Astrocyte of the cerebellum (primary cell): Measurements from ENCODE around the gene SMYD3.

Experiments used
- DNase-seq: peaks from one replicate; pipeline ENCODE4 v3.0.0-alpha.2; 2011; ENCODE audit warnings: low read depth
- H3K4me3 ChIP-seq: 2 replicates; pipeline ENCODE4 v1.5.1; 2011; ENCODE audit warnings: mild to moderate bottlenecking, low read depth, low read length, moderate library complexity
- in situ Hi-C: cut with HindIII; loops from 2 replicates; pipeline ENCODE4 v1.10.0; 2017; ENCODE audit warnings: low sequenced_read_pairs
- TF ChIP-seq, protein P1 (sequence below): IDR thresholded peaks from 2 replicates; pipeline ENCODE4 v1.5.1; 2012; ENCODE audit warnings: low read length, low read depth, moderate library complexity, mild to moderate bottlenecking; ENCODE audit errors: missing control alignments

Gene SMYD3

DNA sequence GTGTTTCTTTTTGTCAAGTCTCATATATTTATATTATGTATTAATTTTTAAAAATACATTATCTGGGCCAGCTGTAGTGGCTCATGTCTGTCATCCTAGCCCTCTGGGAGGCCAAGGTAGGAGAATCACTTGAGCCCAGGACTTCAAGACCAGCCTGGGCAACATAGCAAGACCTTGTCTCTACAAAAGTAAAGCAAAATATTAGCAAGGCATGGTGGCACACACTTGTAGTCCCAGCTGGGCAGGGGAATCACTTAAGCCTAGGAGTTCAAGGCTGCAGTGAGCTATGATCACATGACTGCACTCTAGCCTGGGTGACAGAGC lies 189.1 kb downstream of the SMYD3 start:
- DNase-seq = no peak
- TF ChIP-seq, protein P1, sequence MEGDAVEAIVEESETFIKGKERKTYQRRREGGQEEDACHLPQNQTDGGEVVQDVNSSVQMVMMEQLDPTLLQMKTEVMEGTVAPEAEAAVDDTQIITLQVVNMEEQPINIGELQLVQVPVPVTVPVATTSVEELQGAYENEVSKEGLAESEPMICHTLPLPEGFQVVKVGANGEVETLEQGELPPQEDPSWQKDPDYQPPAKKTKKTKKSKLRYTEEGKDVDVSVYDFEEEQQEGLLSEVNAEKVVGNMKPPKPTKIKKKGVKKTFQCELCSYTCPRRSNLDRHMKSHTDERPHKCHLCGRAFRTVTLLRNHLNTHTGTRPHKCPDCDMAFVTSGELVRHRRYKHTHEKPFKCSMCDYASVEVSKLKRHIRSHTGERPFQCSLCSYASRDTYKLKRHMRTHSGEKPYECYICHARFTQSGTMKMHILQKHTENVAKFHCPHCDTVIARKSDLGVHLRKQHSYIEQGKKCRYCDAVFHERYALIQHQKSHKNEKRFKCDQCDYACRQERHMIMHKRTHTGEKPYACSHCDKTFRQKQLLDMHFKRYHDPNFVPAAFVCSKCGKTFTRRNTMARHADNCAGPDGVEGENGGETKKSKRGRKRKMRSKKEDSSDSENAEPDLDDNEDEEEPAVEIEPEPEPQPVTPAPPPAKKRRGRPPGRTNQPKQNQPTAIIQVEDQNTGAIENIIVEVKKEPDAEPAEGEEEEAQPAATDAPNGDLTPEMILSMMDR = no peak
- no peak overlapping the region for H3K4me3 ChIP-seq
- in situ Hi-C loops = no loop called here

DNA sequence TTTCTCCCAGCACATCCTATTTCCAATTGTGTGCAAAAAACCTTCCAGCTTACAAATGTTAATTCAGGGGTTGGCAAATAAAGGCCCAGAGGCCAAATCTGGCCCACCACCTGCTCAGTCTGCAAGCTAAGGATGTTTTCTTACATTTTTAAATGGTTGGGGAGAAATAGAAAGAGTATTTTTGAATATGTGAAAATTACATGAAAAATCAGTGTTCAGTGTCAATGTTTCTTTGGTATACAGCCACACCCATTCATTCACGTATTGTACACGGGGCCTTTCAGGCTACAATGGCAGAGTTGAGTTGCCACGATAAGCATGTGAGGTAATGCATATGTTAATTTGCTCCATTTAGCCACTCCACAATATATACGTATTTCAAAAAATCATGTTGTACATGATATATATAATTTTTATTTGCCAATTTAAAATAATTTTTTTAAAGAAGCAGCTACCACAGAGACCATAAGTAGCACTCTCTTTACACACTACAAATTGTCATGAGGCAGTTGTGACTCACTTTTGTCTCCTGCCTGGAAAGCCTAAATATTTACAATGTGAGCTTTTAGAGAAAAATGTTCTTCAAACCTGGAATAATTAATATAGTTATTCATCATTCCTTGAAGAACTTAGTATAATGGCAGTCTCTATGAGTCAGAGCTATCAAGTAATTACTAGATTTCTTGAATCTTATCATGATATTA lies 189.6 kb downstream of the SMYD3 start:
- TF ChIP-seq, protein P1 = no peak
- in situ Hi-C loops = no loop called here
- no peak overlapping the region for H3K4me3 ChIP-seq
- no peak for DNase-seq

DNA sequence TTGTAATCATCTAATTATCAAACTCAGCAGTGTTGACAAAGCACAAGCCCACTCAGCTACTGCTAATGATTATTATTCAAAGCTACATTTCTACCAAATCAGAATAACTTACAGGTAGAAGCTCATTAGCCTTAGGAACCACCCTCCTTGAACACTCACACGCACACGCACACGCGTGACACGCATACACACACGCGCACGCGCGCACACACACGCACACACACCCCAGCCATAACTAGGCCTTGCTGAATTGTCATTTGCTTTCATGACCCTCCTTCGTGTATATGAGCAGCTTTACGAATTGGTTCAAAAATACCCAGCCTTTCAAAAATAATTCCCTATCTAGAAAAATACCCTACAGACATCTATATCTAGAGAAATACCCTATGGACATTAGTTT lies 195.6 kb downstream of the SMYD3 start:
- H3K4me3 ChIP-seq = no peak overlapping the region
- no peak for DNase-seq
- in situ Hi-C loops = no loop called here
- TF ChIP-seq, protein P1 = no peak

DNA sequence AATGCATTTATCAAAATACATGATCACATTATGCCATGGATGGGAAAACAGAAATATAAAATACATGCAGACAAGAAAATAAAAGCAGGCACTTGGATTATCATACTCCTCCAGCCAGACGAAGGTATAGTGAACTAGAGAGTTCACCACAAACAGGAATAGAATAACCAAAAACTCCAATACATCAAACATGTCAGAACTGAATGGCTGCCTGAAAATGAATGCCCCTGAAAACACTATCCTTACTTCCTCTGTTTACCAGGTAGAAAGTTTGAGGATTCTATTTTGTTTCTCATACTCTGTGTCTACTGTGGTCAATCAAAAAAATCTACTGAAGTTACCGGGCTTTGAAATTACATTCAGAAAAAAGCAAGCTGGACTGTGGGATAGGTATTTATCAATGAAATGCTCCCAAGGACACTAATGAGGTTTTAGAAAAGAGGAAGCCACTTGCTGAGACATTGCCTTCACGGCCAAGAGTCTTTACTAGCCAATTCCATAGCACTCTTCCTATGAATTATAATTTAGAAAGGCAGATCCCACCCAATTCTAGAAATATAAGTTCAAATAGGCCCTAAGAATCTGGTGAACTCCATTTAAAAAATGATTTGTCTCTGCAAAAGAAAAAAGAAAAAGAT lies 197.7 kb downstream of the SMYD3 start:
- TF ChIP-seq, protein P1 = no peak
- DNase-seq = no peak
- in situ Hi-C loops = no loop called here
- no peak overlapping the region for H3K4me3 ChIP-seq

DNA sequence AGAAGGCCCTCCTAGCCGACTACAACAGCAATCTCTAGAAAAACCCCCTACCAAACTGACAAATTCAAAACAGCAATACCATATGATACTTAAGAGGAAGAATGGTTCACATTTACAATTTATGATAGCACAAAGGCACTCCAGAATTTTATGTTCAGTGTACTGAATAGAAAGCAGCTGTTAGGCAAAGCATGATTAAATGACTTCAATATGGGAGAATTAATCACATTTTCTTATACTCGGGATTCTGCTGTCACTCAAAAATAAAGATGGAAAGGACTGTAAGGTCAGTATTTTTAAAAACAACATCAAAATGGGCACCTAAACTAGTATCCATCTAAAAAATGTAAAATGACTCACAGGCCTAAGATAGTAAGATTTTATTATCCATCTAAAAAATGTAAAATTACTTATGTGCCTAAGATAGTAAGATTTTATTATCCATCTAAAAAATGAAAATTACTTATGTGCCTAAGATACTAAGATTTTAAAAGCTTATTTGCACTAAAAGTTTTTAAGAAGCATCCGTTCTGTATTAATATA lies 198.5 kb downstream of the SMYD3 start:
- no peak overlapping the region for H3K4me3 ChIP-seq
- TF ChIP-seq, protein P1 = no peak
- no peak for DNase-seq
- in situ Hi-C loops = no loop called here

DNA sequence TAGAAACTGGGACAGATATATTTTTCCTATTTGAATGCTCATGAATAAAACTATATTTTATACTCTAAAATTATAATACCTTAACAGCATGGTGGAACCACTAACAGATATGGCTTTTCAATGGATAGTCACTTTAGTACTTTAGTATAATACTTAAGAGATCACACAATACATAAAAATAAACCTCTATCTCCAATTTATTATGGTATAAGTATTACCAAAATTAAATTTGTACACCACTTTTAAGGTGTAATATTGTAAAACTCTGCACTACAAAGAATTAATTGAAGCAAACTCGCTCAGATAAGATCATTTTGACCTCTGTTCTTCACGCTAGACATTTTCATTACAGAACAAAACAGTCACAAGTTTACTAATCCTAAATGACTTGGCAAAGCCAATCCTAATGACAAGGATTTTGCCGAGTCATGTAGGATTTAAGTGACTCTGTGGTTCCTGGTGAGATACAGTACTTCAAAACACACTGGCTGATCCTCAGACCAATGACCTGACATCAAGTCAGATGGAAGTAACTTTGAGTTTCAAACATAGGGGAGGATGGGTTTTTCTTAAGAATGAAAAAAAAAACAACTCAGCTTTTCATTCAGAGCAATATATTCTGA lies 200.6 kb downstream of the SMYD3 start:
- in situ Hi-C loops = no loop called here
- TF ChIP-seq, protein P1 = no peak
- no peak for DNase-seq
- no peak overlapping the region for H3K4me3 ChIP-seq
